Skeletal muscle satellite cell (primary cell): Measurements from ENCODE around the gene UPF2.
"Not testable (repeated sequence)": the region's sequence is repeated elsewhere in the genome, so short reads cannot be mapped to it uniquely, and the experiment has no call there.

Experiments used
- H3K27me3 ChIP-seq: 2 replicates; pipeline ENCODE4 v1.7.0; 2013; ENCODE audit warnings: low read length; ENCODE audit not compliant: control insufficient read depth, insufficient read depth
- H3K36me3 ChIP-seq: 2 replicates; pipeline ENCODE4 v1.7.0; 2013; ENCODE audit warnings: mild to moderate bottlenecking, control low read depth, low read length; ENCODE audit not compliant: insufficient read depth
- H3K4me1 ChIP-seq: 2 replicates; pipeline ENCODE4 v1.7.0; 2013; ENCODE audit warnings: low read length; ENCODE audit not compliant: control insufficient read depth, insufficient read depth
- H3K4me2 ChIP-seq: 2 replicates; pipeline ENCODE4 v1.7.0; 2013; ENCODE audit warnings: mild to moderate bottlenecking, low read length
- H3K4me3 ChIP-seq: 2 replicates; pipeline ENCODE4 v1.7.0; 2013; ENCODE audit warnings: low read length
- H3K9ac ChIP-seq: 2 replicates; pipeline ENCODE4 v1.7.0; 2013; ENCODE audit warnings: mild to moderate bottlenecking, low read depth, low read length, moderate library complexity
- H3K9me3 ChIP-seq: replicated peaks from 2 replicates; pipeline ENCODE4 v1.7.0; 2013; ENCODE audit warnings: mild to moderate bottlenecking, control low read depth, low read length

Gene UPF2

GRCh38 chr10:11993834-11994468 lies 48.7 kb downstream of the UPF2 start:
- Histone ChIP-seq H3K4me2 (no peak overlapping the region), H3K36me3 (peaks cover 32% of the 10 kb centered on the region), H3K9ac (no peak overlapping the region), H3K9me3 (no peaks in the 10 kb centered on the region), H3K4me1 (no peaks in the 10 kb centered on the region), H3K27me3 (no peaks in the 10 kb centered on the region), H3K4me3 (no peak overlapping the region)

DNA sequence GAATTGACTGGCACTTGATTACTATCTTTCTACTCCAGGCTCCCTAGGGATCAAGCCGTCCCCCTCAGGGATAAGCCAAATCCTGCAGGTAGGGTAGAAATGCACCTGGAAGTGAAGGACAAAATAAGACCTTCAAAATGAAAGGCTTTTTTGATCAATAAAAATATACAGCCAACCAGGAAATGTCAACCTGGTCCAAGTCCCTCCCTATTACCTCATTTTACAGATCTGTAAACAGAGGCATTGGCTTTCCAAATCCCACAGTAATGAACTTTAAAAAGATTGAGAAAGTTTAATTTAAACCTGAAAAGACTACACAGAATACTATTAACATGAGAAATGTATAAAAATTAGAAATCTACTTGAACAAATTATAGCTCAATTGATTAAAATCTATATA lies 53.7 kb downstream of the UPF2 start:
- H3K4me1 ChIP-seq, result no peaks in the 10 kb centered on the region
- no peaks in the 10 kb centered on the region for H3K27me3 ChIP-seq
- H3K9ac ChIP-seq, result no peak overlapping the region
- peaks cover 19% of the 10 kb centered on the region for H3K36me3 ChIP-seq
- H3K4me3 ChIP-seq, result no peak overlapping the region
- H3K9me3 ChIP-seq, result no peaks in the 10 kb centered on the region
- no peak overlapping the region for H3K4me2 ChIP-seq

GRCh38 chr10:11986593-11987216 lies 55.9 kb downstream of the UPF2 start:
- Histone ChIP-seq H3K9ac (no peak overlapping the region), H3K4me3 (no peak overlapping the region), H3K36me3 (peaks cover 19% of the 10 kb centered on the region), H3K27me3 (no peaks in the 10 kb centered on the region), H3K9me3 (no peaks in the 10 kb centered on the region), H3K4me1 (no peaks in the 10 kb centered on the region), H3K4me2 (no peak overlapping the region)

GRCh38 chr10:11982253-11982652 lies 60.4 kb downstream of the UPF2 start:
- Histone ChIP-seq H3K4me1 (no peaks in the 10 kb centered on the region), H3K9me3 (no peaks in the 10 kb centered on the region), H3K36me3 (peaks cover 5% of the 10 kb centered on the region), H3K4me2 (no peak overlapping the region), H3K9ac (no peak overlapping the region), H3K27me3 (no peaks in the 10 kb centered on the region), H3K4me3 (no peak overlapping the region)

DNA sequence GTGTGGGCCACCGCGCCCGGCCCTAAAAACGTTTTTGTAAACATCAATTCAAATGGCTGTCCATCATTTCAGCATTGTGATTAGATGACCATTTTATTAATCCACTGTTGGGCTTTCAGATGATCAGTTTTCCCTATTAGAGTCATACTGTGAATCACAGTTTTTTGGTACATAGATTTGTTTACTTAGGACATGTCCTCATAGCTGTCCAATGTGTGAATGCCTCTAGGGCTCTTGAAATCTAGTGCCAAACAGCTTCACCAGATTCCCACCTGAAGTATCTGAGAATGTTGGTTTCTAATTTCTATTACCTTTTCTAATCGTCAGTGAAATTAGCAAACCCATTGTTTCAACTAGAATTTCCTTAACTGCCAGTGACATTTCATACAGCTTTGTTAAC lies 66.8 kb downstream of the UPF2 start:
- H3K4me1 ChIP-seq, result no peaks in the 10 kb centered on the region
- H3K27me3 ChIP-seq, result no peaks in the 10 kb centered on the region
- no peak overlapping the region for H3K4me3 ChIP-seq
- H3K36me3 ChIP-seq, result peaks cover 17% of the 10 kb centered on the region
- H3K4me2 ChIP-seq, result no peak overlapping the region
- H3K9me3 ChIP-seq, result no peaks in the 10 kb centered on the region
- H3K9ac ChIP-seq, result no peak overlapping the region

DNA sequence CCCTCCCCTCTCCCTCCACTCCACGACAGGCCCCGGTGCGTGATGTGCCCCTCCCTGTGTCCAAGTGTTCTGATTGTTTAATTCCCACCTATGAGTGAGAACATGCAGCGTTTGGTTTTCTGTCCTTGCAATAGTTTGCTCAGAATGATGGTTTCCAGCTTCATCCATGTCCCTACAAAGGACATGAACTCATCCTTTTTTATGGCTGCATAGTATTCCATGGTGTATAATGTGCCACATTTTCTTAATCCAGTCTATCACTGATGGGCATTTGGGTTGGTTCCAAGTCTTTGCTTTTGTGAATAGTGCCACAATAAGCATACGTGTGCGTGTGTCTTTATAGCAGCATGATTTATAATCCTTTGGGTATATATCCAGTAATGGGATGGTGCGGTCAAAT lies 70.1 kb downstream of the UPF2 start:
- H3K9ac ChIP-seq, H3K4me2 ChIP-seq, H3K4me3 ChIP-seq, H3K27me3 ChIP-seq, H3K4me1 ChIP-seq, H3K9me3 ChIP-seq: not testable (repeated sequence)
- H3K36me3 ChIP-seq, result peaks cover 12% of the 10 kb centered on the region

- no peaks in the 10 kb centered on the region for H3K9me3 ChIP-seq
- H3K4me3 ChIP-seq, result no peak overlapping the region
- H3K36me3 ChIP-seq, result peaks cover 46% of the 10 kb centered on the region
- no peak overlapping the region for H3K4me2 ChIP-seq
- H3K9ac ChIP-seq, result no peak overlapping the region
- no peaks in the 10 kb centered on the region for H3K27me3 ChIP-seq
- H3K4me1 ChIP-seq, result no peaks in the 10 kb centered on the region
Observed at GRCh38 chr10:11962176-11962575, 80.4 kb downstream of the UPF2 start.

GRCh38 chr10:11961771-11962170 lies 80.8 kb downstream of the UPF2 start:
- Histone ChIP-seq H3K9ac (no peak overlapping the region), H3K9me3 (no peaks in the 10 kb centered on the region), H3K4me3 (no peak overlapping the region), H3K4me2 (no peak overlapping the region), H3K36me3 (peaks cover 44% of the 10 kb centered on the region), H3K27me3 (no peaks in the 10 kb centered on the region), H3K4me1 (no peaks in the 10 kb centered on the region)

DNA sequence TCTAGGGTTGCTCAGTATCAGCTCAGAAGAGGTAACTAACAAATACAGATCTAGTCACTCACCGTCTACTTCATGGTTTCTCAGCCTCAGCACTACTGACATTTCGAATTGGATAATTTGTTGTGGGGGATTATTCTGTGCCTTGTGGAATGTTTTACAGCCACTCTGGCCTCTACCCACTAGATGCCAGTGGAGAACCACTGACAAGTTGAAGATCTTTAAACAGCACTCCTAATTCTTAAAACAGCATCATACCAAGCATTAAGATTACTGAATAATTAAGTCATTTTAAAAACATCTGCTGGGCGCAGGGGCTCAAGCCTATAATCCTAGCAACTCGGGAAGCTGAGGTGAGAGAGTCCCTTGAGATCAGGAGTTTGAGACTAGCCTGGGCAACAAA lies 82.6 kb downstream of the UPF2 start:
- Histone ChIP-seq H3K36me3 (peaks cover 50% of the 10 kb centered on the region), H3K27me3 (no peaks in the 10 kb centered on the region), H3K9ac (no peak overlapping the region), H3K4me3 (no peak overlapping the region), H3K4me1 (no peaks in the 10 kb centered on the region), H3K4me2 (no peak overlapping the region), H3K9me3 (no peaks in the 10 kb centered on the region)

DNA sequence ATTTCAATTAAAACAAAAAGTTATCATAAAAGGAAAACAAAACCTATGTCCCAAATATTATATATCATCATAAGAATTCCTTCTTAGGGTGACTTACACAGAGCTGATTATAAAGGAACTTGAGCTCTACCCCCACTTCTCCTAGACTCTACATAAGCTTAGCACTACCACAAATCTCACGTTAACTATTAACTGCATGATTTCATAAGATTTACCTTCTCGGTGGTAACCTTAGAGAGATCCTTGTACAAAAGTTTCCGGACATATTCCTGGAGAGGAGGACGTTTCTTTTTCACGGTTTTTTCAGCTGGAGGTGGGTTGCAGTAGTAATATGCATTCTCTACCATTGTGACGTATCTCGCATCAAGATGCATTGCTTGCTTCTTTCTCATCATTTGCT lies 83.7 kb downstream of the UPF2 start:
- no peak overlapping the region for H3K4me3 ChIP-seq
- no peaks in the 10 kb centered on the region for H3K4me1 ChIP-seq
- H3K36me3 ChIP-seq, result peaks cover 45% of the 10 kb centered on the region
- H3K27me3 ChIP-seq, result no peaks in the 10 kb centered on the region
- no peaks in the 10 kb centered on the region for H3K9me3 ChIP-seq
- no peak overlapping the region for H3K4me2 ChIP-seq
- no peak overlapping the region for H3K9ac ChIP-seq

DNA sequence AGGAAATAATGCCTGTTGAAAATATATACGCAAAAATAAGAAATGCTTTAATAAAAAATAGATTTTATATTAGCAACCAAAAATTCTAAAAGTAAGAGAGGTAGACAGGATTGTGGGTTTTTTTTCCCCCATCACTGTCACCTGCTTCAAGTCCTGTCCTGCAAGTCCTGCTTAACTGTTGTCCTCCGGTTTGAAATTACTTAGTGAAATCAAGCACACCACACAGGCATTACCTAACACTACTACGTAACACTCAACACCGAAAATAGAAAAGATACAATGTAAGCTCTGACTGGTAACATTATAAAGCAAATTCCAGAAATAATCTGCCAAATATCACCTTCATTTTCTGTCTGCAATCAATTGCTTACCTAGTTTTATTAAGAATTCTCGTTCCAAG lies 90.9 kb downstream of the UPF2 start:
- H3K9me3 ChIP-seq, result no peaks in the 10 kb centered on the region
- H3K27me3 ChIP-seq, result no peaks in the 10 kb centered on the region
- H3K4me3 ChIP-seq, result no peak overlapping the region
- H3K36me3 ChIP-seq, result peaks cover 21% of the 10 kb centered on the region
- H3K4me1 ChIP-seq, result no peaks in the 10 kb centered on the region
- H3K9ac ChIP-seq, result no peak overlapping the region
- no peak overlapping the region for H3K4me2 ChIP-seq

- peaks cover 3% of the 10 kb centered on the region for H3K4me1 ChIP-seq
- peaks cover 14% of the 10 kb centered on the region for H3K36me3 ChIP-seq
- no peaks in the 10 kb centered on the region for H3K27me3 ChIP-seq
- H3K9ac ChIP-seq, result no peak overlapping the region
- H3K4me3 ChIP-seq, result no peak overlapping the region
- H3K4me2 ChIP-seq, result no peak overlapping the region
- no peaks in the 10 kb centered on the region for H3K9me3 ChIP-seq
Observed at GRCh38 chr10:11950325-11951018, 92.1 kb downstream of the UPF2 start.
